Heart left ventricle (tissue), 13 donors: ENCODE results near the gene STIP1.

Experiments
- POLR2A ChIP-seq, 2 donors: fragments of 450-650 bp; IDR thresholded peaks; one replicate each; pipeline ENCODE4 v1.6.1; 2017; ENCODE audit warnings: antibody characterized with exemption in 2 of 2, mild to moderate bottlenecking in 2 of 2, moderate library complexity in 2 of 2
- TF ChIP-seq, protein P1 (sequence below), 12 donors: fragments of 200-600 bp; sonication (generic) in 4 of 12; IDR thresholded peaks; one replicate each; pipeline versions ENCODE4 v1.5.0 to v1.8.0; 2018 to 2022; ENCODE audit warnings: antibody characterized with exemption in 12 of 12, mild to moderate bottlenecking in 5 of 12
- donor health status: ischemic (EF 13 %, LVEDD 7.1; RV severe dilation, severe dysfunction).
- donor health status: DM: no; HTN: yes; CAD: no.
- donor health status: DM: no; HTN: no; CAD: no.
- donor health status: ischemic (EF 25% LVEDD 6.9; RV normal size, moderate dysfunction).
- donor health status: ischemic (EF 25% LVEDD 5.7; RV mildly dilated, moderate dysfunction).
- donor health status: ischemic (EF 35%, LVEDD 5.7; RV mildly dilated, moderate dysfunction).
- donor health status: nonischemic (EF 11% LVEDD 7.7; RV severe dilation, severe dysfunction).
- donor health status: DM: yes; HTN: yes; CAD: no.
- donor health status: PGD.
- donor health status: ischemic (EF 29% LVEDD 5.4; RV normal size, mild dysfunction).
- donor health status: nonischemic (EF 23%, LVEDD 6.1; RV moderate dilation, normal function).

DNA sequence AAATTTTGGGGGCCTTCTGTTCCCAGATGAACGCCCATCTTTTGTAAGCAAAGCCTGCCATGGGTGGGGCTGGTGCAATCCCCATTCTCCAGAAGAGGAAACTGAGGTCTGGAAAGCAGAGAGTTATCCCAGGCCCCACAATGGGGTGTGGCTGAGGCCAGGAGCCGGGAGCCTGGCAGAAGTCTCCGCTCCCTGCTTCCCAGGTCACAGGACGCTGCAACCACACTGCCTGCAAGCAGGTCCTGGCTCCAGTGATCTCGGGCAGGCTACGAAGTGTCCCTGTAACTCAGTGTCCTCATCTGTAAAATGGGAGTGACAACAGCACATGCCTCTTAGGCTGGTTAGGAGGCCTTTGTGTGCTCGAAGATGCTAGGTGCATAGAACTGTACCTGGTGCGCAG lies 67.1 kb downstream of the STIP1 start:
- TF ChIP-seq, protein P1, sequence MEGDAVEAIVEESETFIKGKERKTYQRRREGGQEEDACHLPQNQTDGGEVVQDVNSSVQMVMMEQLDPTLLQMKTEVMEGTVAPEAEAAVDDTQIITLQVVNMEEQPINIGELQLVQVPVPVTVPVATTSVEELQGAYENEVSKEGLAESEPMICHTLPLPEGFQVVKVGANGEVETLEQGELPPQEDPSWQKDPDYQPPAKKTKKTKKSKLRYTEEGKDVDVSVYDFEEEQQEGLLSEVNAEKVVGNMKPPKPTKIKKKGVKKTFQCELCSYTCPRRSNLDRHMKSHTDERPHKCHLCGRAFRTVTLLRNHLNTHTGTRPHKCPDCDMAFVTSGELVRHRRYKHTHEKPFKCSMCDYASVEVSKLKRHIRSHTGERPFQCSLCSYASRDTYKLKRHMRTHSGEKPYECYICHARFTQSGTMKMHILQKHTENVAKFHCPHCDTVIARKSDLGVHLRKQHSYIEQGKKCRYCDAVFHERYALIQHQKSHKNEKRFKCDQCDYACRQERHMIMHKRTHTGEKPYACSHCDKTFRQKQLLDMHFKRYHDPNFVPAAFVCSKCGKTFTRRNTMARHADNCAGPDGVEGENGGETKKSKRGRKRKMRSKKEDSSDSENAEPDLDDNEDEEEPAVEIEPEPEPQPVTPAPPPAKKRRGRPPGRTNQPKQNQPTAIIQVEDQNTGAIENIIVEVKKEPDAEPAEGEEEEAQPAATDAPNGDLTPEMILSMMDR (IDR thresholded peaks at IDR 0.05), result no peak
- no peak for TF ChIP-seq POLR2A (IDR thresholded peaks at IDR 0.05)
